Neutrophil (primary cell): ENCODE results near the gene EIF2A.

Experiments used
- H3K27ac ChIP-seq: fragments of 200-600 bp; sonication (generic); 2 replicates; pipeline ENCODE4 v1.5.1; 2016; ENCODE audit warnings: mild to moderate bottlenecking, moderate library complexity
- H3K27me3 ChIP-seq: fragments of 200-600 bp; sonication (generic); 2 replicates; pipeline ENCODE4 v1.6.0; 2016; ENCODE audit warnings: mild to moderate bottlenecking
- H3K36me3 ChIP-seq: fragments of 200-600 bp; sonication (generic); 2 replicates; pipeline ENCODE4 v1.5.1; 2017
- H3K4me1 ChIP-seq, 2 experiments: fragments of 200-600 bp in 1 of 2; sonication (generic) in 1 of 2; 1 replicate in 1 of 2; 2 replicates in 1 of 2; pipeline versions ENCODE4 v1.5.1 to v1.6.1; 2013 to 2016; ENCODE audit warnings: low read depth in 1 of 2, low read length in 1 of 2, mild to moderate bottlenecking in 1 of 2, moderate library complexity in 1 of 2; ENCODE audit not compliant: control insufficient read depth in 1 of 2, insufficient read depth in 1 of 2
- H3K4me3 ChIP-seq, 2 experiments: fragments of 200-600 bp in 1 of 2; sonication (generic) in 1 of 2; 1 replicate in 1 of 2; 2 replicates in 1 of 2; pipeline ENCODE4 v1.5.1; 2013 to 2016; ENCODE audit warnings: low read depth in 1 of 2, low read length in 1 of 2, mild to moderate bottlenecking in 1 of 2, moderate library complexity in 1 of 2
- H3K9me3 ChIP-seq: fragments of 200-600 bp; sonication (generic); 2 replicates; pipeline ENCODE4 v1.5.1; 2016
- CTCF ChIP-seq: fragments of 200-600 bp; sonication (generic); IDR thresholded peaks from 2 replicates; pipeline ENCODE4 v1.5.1; 2016; ENCODE audit warnings: antibody characterized with exemption

EIF2A gene

GRCh38 chr3:150556792-150557191, 10.2 kb downstream of the EIF2A start:
- Histone ChIP-seq H3K27me3 (no peaks in the 10 kb centered on the region), H3K36me3 (peaks cover 3% of the 10 kb centered on the region)

GRCh38 chr3:150557725-150558124, 11.1 kb downstream of the EIF2A start:
- H3K36me3 ChIP-seq, result no peaks in the 10 kb centered on the region
- H3K27ac ChIP-seq, result no peak overlapping the region
- no peak for TF ChIP-seq CTCF

More at GRCh38 chr3:150556792-150557191, 10.2 kb downstream of the EIF2A start:
- no peaks in the 10 kb centered on the region for H3K9me3 ChIP-seq
- no peak for TF ChIP-seq CTCF
- no peak overlapping the region for H3K27ac ChIP-seq
- H3K4me1 ChIP-seq, result no peaks in the 10 kb centered on the region
- no peak overlapping the region for H3K4me3 ChIP-seq

GRCh38 chr3:150564243-150564642, 17.7 kb downstream of the EIF2A start:
- Histone ChIP-seq H3K4me3 (no peak overlapping the region), H3K36me3 (peaks cover 5% of the 10 kb centered on the region), H3K9me3 (no peaks in the 10 kb centered on the region), H3K27me3 (no peaks in the 10 kb centered on the region), H3K27ac (no peak overlapping the region), H3K4me1 (peaks cover 7 to 10% of the 10 kb centered on the region in 2 experiments)
- no peak for TF ChIP-seq CTCF

More at GRCh38 chr3:150557725-150558124, 11.1 kb downstream of the EIF2A start:
- Histone ChIP-seq H3K9me3 (no peaks in the 10 kb centered on the region), H3K4me3 (no peak overlapping the region), H3K27me3 (no peaks in the 10 kb centered on the region), H3K4me1 (no peaks in the 10 kb centered on the region)

GRCh38 chr3:150567328-150567727, 20.7 kb downstream of the EIF2A start:
- Histone ChIP-seq H3K36me3 (peaks cover 11% of the 10 kb centered on the region), H3K27me3 (no peaks in the 10 kb centered on the region), H3K9me3 (no peaks in the 10 kb centered on the region), H3K27ac (no peak overlapping the region), H3K4me3 (no peak overlapping the region), H3K4me1 (peaks cover 7 to 10% of the 10 kb centered on the region in 2 experiments)
- no peak for TF ChIP-seq CTCF

GRCh38 chr3:150577855-150578254, 31.3 kb downstream of the EIF2A start:
- TF ChIP-seq CTCF, result no peak
- H3K36me3 ChIP-seq, result peaks cover 49% of the 10 kb centered on the region
- H3K4me1 ChIP-seq, result no peaks in the 10 kb centered on the region
- no peaks in the 10 kb centered on the region for H3K9me3 ChIP-seq
- H3K27ac ChIP-seq, result no peak overlapping the region
- no peaks in the 10 kb centered on the region for H3K27me3 ChIP-seq
- H3K4me3 ChIP-seq, result no peak overlapping the region

- Histone ChIP-seq H3K4me1 (no peaks in the 10 kb centered on the region), H3K27me3 (no peaks in the 10 kb centered on the region), H3K4me3 (no peak overlapping the region), H3K9me3 (no peaks in the 10 kb centered on the region), H3K36me3 (peaks cover 60% of the 10 kb centered on the region), H3K27ac (no peak overlapping the region)
- TF ChIP-seq CTCF, result no peak
Measured at GRCh38 chr3:150581174-150581573, 34.6 kb downstream of the EIF2A start.
